ENCODE measurements around the gene MLPH.

The MLPH gene

DNA sequence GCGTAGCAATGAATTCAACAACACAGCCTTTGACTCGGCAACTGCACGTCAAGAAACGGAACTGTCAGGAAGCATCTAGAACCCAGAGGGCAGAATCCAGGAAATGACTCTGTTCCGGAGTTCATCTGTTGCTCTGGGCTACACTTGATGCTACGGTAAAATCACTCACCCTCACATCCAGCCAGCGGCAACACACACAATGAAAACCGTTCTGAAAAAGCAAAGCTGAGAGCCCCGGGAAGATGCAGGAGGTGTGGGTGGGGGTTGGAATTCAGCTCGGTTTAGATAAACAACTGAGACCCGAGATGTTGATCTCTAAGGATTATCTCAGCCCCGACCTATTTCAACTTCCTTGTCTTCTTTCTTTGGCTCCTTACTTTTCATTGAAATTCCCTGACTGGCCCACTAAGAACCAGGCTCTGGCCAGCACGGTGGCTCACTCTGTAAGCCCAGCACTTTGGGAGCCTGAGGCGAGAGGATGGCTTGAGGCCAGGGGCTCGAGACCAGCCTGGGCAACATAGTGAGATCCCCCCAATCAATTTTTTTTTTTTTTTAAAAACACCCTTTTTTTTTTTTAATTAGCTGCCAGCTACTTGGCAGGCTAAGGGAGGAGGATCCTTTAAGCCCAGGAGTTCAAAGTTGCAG lies 116.8 kb downstream of the MLPH start:
- peak; percentile 66 for FAIRE-seq
- DNase-seq (ENCODE audit: insufficient read length, low spot score): peak; percentile 54
- TF ChIP-seq POLR2AphosphoS5 (IDR thresholded peaks at IDR 0.05; ENCODE audit: low read depth, low read length) (no peak), PAX5 (IDR thresholded peaks at IDR 0.05; ENCODE audit: insufficient read depth, low read length, severe bottlenecking) (no peak), POLR2A (IDR thresholded peaks at IDR 0.05; ENCODE audit: low read depth, low read length) (no peak), SPI1 (IDR thresholded peaks at IDR 0.05; ENCODE audit: low read depth, low read length) (no peak), POU2F2 (IDR thresholded peaks at IDR 0.05; ENCODE audit: low read depth, low read length) (no peak), TAF1 (IDR thresholded peaks at IDR 0.05; ENCODE audit: low read depth, low read length) (no peak)

DNA sequence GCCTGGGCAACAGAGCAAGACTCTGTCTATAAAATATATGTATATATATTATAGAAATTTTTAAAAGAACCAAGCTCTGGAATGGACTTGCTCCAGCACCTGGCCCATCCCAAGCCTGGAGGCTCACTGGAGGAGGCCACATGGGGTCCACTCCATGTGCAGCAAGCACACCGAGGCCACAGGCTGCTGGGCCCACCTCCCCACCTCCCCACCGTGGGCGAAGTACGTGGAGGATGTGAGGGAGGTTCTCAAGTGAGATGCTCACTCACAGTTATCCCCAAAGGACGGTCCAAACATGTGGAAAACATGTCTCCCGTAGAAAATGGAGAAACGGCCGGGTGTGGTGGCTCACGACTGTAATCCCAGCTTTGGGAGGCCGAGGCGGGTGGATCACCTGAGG lies 117.3 kb downstream of the MLPH start:
- FAIRE-seq: no peak
- no peak for DNase-seq (ENCODE audit: insufficient read length, low spot score)
- TF ChIP-seq POU2F2 (IDR thresholded peaks at IDR 0.05; ENCODE audit: low read depth, low read length) (no peak), POLR2AphosphoS5 (IDR thresholded peaks at IDR 0.05; ENCODE audit: low read depth, low read length) (no peak), POLR2A (IDR thresholded peaks at IDR 0.05; ENCODE audit: low read depth, low read length) (no peak), PAX5 (IDR thresholded peaks at IDR 0.05; ENCODE audit: insufficient read depth, low read length, severe bottlenecking) (no peak), SPI1 (IDR thresholded peaks at IDR 0.05; ENCODE audit: low read depth, low read length) (no peak), TAF1 (IDR thresholded peaks at IDR 0.05; ENCODE audit: low read depth, low read length) (no peak)
